Measurements from ENCODE around the gene ARID5A. TPM values are rescaled to one million over a fixed set of nuclear protein-coding genes. Genes with fewer than 3 reads are reported as not detected.

The ARID5A gene
- total and polyA plus RNA-seq, 2 of the 13 experiments (the other 11 are each of a cell fraction or from before 2014, with no cell fraction given) = 6.0 to 9.5 TPM

DNA sequence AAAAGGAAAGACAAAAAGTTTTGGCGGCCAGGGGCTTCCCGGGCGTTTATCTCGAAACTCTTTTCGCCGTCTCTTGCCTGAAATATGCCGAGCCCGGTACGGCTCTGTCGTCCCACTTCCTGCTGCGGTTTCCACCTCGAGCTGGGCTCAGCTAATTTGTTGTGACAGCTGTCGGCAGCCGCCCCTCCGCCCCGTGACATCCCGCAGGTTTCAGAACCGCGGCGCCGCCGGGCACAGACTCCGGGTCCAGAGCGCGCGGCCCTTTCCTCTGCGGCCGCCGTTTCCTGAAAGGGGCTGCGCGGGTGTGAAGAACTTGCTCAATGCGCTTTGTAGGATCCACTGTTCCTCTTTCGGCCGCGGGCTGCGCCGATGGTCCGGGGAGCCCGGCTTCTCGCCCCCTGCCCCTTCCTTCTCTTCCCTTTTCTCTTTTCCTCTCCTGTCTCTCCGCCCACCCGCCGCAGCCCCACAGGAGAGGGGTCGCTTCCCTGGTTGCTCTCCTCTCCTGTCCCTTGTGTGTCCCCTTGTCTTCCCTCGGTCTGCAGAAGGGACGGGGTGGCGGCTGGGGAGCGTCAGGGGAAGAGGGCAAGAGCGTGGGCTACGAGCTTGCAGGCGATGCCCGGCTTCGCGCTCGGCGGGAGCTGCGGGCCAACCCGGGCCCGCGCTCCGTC is 648 bp downstream of the ARID5A start:
- BruUV-seq (replicated peaks) = TSS peak; percentile 52
- WGBS (ENCODE audit: low lambda C conversion rate) = 6% methylated on average over 49 of the region's 61 CpGs
- DNase-seq (ENCODE audit: low spot score) = no peak
- H3K27me3 ChIP-seq (ENCODE audit: control insufficient read depth in 1 of 2, insufficient read depth in 2 of 2, low read length in 2 of 2) = peaks cover 2 to 31% of the 10 kb centered on the region in 2 experiments; a peak in 4 of 5 replicates
- peak overlapping the region; percentile 45 for H3K9ac ChIP-seq (ENCODE audit: insufficient read depth, low read depth, low read length)
- no peak overlapping the region for H3K27ac ChIP-seq (ENCODE audit: extremely low read length, insufficient read depth, low read length)
- intact Hi-C loops (cut with micrococcal nuclease; ENCODE audit: unreplicated experiment) = loop anchor here (5.0 kb wide), 1 partner anchor 225 kb away; the partner anchor contains the start of gene CNNM4
- no peaks in the 10 kb centered on the region for H3K36me3 ChIP-seq (replicated peaks in 1 of 2; ENCODE audit: control insufficient read depth in 1 of 2, insufficient read depth in 2 of 2, low read length in 2 of 2)
- H3K9me3 ChIP-seq (ENCODE audit: low read length) = no peaks in the 10 kb centered on the region
- POLR2A ChIA-PET = interaction anchor here (0.7 to 1.6 kb wide), 3 partner anchors 11 to 279 kb away, joined by 3 to 18 read pairs (median 5); partner anchors contain the start of gene CNNM3
- H3K79me2 ChIP-seq (ENCODE audit: insufficient read depth, low read length) = no peaks in the 10 kb centered on the region
- peaks cover 46% of the 10 kb centered on the region for H3K4me1 ChIP-seq (ENCODE audit: insufficient read depth, low read length)
- CTCF ChIA-PET (ENCODE audit: low intra/inter-chr PET ratio, low total read pairs) = interaction anchor here (1.1 kb wide), 1 partner anchor 13 kb away, joined by 3 read pairs; no protein-coding TSS in a partner anchor
- H3K4me2 ChIP-seq (ENCODE audit: low read depth, low read length) = peak overlapping the region; percentile 96
- H2AFZ ChIP-seq (ENCODE audit: low read length) = no peak overlapping the region
- peak; percentile 58 for ATAC-seq
- no peak for FAIRE-seq
- in situ Hi-C loops (cut with HindIII; ENCODE audit: extremely low pct_ligation_motif_present, low pct_unique_long_range_greater_than_20kb) = no loop called here
- no peaks in the 10 kb centered on the region; the same call in 1 of the 2 replicates for H4K20me1 ChIP-seq (ENCODE audit: insufficient read depth, low read length)
- H3K4me3 ChIP-seq (replicated peaks in 1 of 3; ENCODE audit: insufficient read depth in 1 of 3, low read depth in 2 of 3, low read length in 3 of 3) = peak overlapping the region; percentile 70 to 79 (median 74)
- TF ChIP-seq, protein P1, sequence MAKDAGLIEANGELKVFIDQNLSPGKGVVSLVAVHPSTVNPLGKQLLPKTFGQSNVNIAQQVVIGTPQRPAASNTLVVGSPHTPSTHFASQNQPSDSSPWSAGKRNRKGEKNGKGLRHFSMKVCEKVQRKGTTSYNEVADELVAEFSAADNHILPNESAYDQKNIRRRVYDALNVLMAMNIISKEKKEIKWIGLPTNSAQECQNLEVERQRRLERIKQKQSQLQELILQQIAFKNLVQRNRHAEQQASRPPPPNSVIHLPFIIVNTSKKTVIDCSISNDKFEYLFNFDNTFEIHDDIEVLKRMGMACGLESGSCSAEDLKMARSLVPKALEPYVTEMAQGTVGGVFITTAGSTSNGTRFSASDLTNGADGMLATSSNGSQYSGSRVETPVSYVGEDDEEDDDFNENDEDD (CRISPR knock-in tag; IDR thresholded peaks at IDR 0.05; ENCODE audit: borderline replicate concordance) = no peak
- TF ChIP-seq, protein P2, sequence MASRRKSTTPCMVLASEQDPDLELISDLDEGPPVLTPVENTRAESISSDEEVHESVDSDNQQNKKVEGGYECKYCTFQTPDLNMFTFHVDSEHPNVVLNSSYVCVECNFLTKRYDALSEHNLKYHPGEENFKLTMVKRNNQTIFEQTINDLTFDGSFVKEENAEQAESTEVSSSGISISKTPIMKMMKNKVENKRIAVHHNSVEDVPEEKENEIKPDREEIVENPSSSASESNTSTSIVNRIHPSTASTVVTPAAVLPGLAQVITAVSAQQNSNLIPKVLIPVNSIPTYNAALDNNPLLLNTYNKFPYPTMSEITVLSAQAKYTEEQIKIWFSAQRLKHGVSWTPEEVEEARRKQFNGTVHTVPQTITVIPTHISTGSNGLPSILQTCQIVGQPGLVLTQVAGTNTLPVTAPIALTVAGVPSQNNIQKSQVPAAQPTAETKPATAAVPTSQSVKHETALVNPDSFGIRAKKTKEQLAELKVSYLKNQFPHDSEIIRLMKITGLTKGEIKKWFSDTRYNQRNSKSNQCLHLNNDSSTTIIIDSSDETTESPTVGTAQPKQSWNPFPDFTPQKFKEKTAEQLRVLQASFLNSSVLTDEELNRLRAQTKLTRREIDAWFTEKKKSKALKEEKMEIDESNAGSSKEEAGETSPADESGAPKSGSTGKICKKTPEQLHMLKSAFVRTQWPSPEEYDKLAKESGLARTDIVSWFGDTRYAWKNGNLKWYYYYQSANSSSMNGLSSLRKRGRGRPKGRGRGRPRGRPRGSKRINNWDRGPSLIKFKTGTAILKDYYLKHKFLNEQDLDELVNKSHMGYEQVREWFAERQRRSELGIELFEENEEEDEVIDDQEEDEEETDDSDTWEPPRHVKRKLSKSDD (CRISPR knock-in tag; IDR thresholded peaks at IDR 0.05; ENCODE audit: low read depth) = no peak
- TF ChIP-seq STAG1 (CRISPR knock-in tag; IDR thresholded peaks at IDR 0.05) = no peak
- TF ChIP-seq RXRB (CRISPR knock-in tag; IDR thresholded peaks at IDR 0.05; ENCODE audit: borderline replicate concordance) = no peak
- no peak for TF ChIP-seq ZSCAN31 (CRISPR knock-in tag; IDR thresholded peaks at IDR 0.05; ENCODE audit: low read depth)
- TF ChIP-seq HMG20A (CRISPR knock-in tag; IDR thresholded peaks at IDR 0.05; ENCODE audit: borderline replicate concordance) = no peak
- no peak for TF ChIP-seq ZFP36L2 (CRISPR knock-in tag; IDR thresholded peaks at IDR 0.05)
- TF ChIP-seq, protein P3, sequence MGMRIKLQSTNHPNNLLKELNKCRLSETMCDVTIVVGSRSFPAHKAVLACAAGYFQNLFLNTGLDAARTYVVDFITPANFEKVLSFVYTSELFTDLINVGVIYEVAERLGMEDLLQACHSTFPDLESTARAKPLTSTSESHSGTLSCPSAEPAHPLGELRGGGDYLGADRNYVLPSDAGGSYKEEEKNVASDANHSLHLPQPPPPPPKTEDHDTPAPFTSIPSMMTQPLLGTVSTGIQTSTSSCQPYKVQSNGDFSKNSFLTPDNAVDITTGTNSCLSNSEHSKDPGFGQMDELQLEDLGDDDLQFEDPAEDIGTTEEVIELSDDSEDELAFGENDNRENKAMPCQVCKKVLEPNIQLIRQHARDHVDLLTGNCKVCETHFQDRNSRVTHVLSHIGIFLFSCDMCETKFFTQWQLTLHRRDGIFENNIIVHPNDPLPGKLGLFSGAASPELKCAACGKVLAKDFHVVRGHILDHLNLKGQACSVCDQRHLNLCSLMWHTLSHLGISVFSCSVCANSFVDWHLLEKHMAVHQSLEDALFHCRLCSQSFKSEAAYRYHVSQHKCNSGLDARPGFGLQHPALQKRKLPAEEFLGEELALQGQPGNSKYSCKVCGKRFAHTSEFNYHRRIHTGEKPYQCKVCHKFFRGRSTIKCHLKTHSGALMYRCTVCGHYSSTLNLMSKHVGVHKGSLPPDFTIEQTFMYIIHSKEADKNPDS (CRISPR knock-in tag; IDR thresholded peaks at IDR 0.05) = no peak
- TF ChIP-seq NFKB2 (CRISPR knock-in tag; IDR thresholded peaks at IDR 0.05; ENCODE audit: borderline replicate concordance) = 0 out of 2 replicates have a peak, but pooled peaks have one; percentile 20
- TF ChIP-seq ZNF713 (CRISPR knock-in tag; IDR thresholded peaks at IDR 0.05) = 0 out of 2 replicates have a peak, but pooled peaks have one; percentile 55
- TF ChIP-seq, protein P4, sequence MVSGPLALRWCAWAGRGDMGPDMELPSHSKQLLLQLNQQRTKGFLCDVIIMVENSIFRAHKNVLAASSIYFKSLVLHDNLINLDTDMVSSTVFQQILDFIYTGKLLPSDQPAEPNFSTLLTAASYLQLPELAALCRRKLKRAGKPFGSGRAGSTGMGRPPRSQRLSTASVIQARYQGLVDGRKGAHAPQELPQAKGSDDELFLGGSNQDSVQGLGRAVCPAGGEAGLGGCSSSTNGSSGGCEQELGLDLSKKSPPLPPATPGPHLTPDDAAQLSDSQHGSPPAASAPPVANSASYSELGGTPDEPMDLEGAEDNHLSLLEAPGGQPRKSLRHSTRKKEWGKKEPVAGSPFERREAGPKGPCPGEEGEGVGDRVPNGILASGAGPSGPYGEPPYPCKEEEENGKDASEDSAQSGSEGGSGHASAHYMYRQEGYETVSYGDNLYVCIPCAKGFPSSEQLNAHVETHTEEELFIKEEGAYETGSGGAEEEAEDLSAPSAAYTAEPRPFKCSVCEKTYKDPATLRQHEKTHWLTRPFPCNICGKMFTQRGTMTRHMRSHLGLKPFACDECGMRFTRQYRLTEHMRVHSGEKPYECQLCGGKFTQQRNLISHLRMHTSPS (CRISPR knock-in tag; IDR thresholded peaks at IDR 0.05; ENCODE audit: low read depth) = peak; percentile 28; the same call in 1 of the 2 replicates
- TF ChIP-seq JUNB (CRISPR knock-in tag; IDR thresholded peaks at IDR 0.05; ENCODE audit: borderline replicate concordance) = no peak
- no peak for TF ChIP-seq CC2D1A (CRISPR knock-in tag; IDR thresholded peaks at IDR 0.05)
- TF ChIP-seq SNAI1 (CRISPR knock-in tag; IDR thresholded peaks at IDR 0.05; ENCODE audit: borderline replicate concordance) = peak; percentile 5; the same call in 1 of the 2 replicates
- TF ChIP-seq GABPB1 (CRISPR knock-in tag; IDR thresholded peaks at IDR 0.05) = 0 out of 2 replicates have a peak, but pooled peaks have one; percentile 5
- no peak for TF ChIP-seq HMG20B (CRISPR knock-in tag; conservative IDR thresholded peaks at IDR 0.05)
